Neutrophil (primary cell): Measurements from ENCODE around the gene ZNF653.
"Not testable (repeated sequence)": the region's sequence is repeated elsewhere in the genome, so short reads cannot be mapped to it uniquely, and the experiment has no call there.

ENCODE experiments used
- H3K27ac ChIP-seq: fragments of 200-600 bp; sonication (generic); 2 replicates; pipeline ENCODE4 v1.5.1; 2016; ENCODE audit warnings: mild to moderate bottlenecking, moderate library complexity
- H3K27me3 ChIP-seq: fragments of 200-600 bp; sonication (generic); 2 replicates; pipeline ENCODE4 v1.6.0; 2016; ENCODE audit warnings: mild to moderate bottlenecking
- H3K36me3 ChIP-seq: fragments of 200-600 bp; sonication (generic); 2 replicates; pipeline ENCODE4 v1.5.1; 2017
- H3K4me1 ChIP-seq, 2 experiments: fragments of 200-600 bp in 1 of 2; sonication (generic) in 1 of 2; 1 replicate in 1 of 2; 2 replicates in 1 of 2; pipeline versions ENCODE4 v1.5.1 to v1.6.1; 2013 to 2016; ENCODE audit warnings: low read depth in 1 of 2, low read length in 1 of 2, mild to moderate bottlenecking in 1 of 2, moderate library complexity in 1 of 2; ENCODE audit not compliant: control insufficient read depth in 1 of 2, insufficient read depth in 1 of 2
- H3K4me3 ChIP-seq, 2 experiments: fragments of 200-600 bp in 1 of 2; sonication (generic) in 1 of 2; 1 replicate in 1 of 2; 2 replicates in 1 of 2; pipeline ENCODE4 v1.5.1; 2013 to 2016; ENCODE audit warnings: low read depth in 1 of 2, low read length in 1 of 2, mild to moderate bottlenecking in 1 of 2, moderate library complexity in 1 of 2
- H3K9me3 ChIP-seq: fragments of 200-600 bp; sonication (generic); 2 replicates; pipeline ENCODE4 v1.5.1; 2016
- CTCF ChIP-seq: fragments of 200-600 bp; sonication (generic); IDR thresholded peaks from 2 replicates; pipeline ENCODE4 v1.5.1; 2016; ENCODE audit warnings: antibody characterized with exemption

Gene ZNF653

GRCh38 chr19:11458236-11458900 is 47.3 kb downstream of the ZNF653 start:
- no peak overlapping the region for H3K4me3 ChIP-seq
- no peak for TF ChIP-seq CTCF
- no peak overlapping the region for H3K27ac ChIP-seq
- no peaks in the 10 kb centered on the region for H3K36me3 ChIP-seq
- H3K9me3 ChIP-seq, result no peaks in the 10 kb centered on the region
- H3K4me1 ChIP-seq, result no peaks in the 10 kb centered on the region
- H3K27me3 ChIP-seq, result peaks cover 47% of the 10 kb centered on the region

- H3K36me3 ChIP-seq, result no peaks in the 10 kb centered on the region
- H3K4me1 ChIP-seq, result no peaks in the 10 kb centered on the region
- no peak for TF ChIP-seq CTCF
- H3K27ac ChIP-seq, result no peak overlapping the region
- no peak overlapping the region for H3K4me3 ChIP-seq
- peaks cover 53% of the 10 kb centered on the region for H3K27me3 ChIP-seq
- no peaks in the 10 kb centered on the region for H3K9me3 ChIP-seq
Measured at GRCh38 chr19:11457831-11458230, 47.8 kb downstream of the ZNF653 start.

GRCh38 chr19:11457115-11457514 is 48.5 kb downstream of the ZNF653 start:
- Histone ChIP-seq H3K27me3 (peaks cover 57% of the 10 kb centered on the region), H3K27ac (no peak overlapping the region), H3K9me3 (no peaks in the 10 kb centered on the region), H3K4me3 (no peak overlapping the region), H3K36me3 (no peaks in the 10 kb centered on the region), H3K4me1 (no peaks in the 10 kb centered on the region)
- no peak for TF ChIP-seq CTCF

GRCh38 chr19:11456659-11457058 is 49.0 kb downstream of the ZNF653 start:
- Histone ChIP-seq H3K4me3 (no peak overlapping the region), H3K27ac (no peak overlapping the region), H3K4me1 (no peaks in the 10 kb centered on the region), H3K27me3 (peaks cover 62% of the 10 kb centered on the region), H3K9me3 (no peaks in the 10 kb centered on the region), H3K36me3 (no peaks in the 10 kb centered on the region)
- no peak for TF ChIP-seq CTCF

GRCh38 chr19:11455233-11455554 is 50.4 kb downstream of the ZNF653 start:
- H3K9me3 ChIP-seq, H3K27ac ChIP-seq, H3K4me3 ChIP-seq, H3K4me1 ChIP-seq: not testable (repeated sequence)
- Histone ChIP-seq H3K27me3 (peaks cover 59% of the 10 kb centered on the region), H3K36me3 (peaks cover 10% of the 10 kb centered on the region)

GRCh38 chr19:11453468-11454341 is 51.9 kb downstream of the ZNF653 start:
- H3K9me3 ChIP-seq, result no peaks in the 10 kb centered on the region
- peaks cover 25% of the 10 kb centered on the region for H3K36me3 ChIP-seq
- no peak overlapping the region for H3K4me3 ChIP-seq
- H3K4me1 ChIP-seq, result no peaks in the 10 kb centered on the region
- no peak overlapping the region for H3K27ac ChIP-seq
- peaks cover 59% of the 10 kb centered on the region for H3K27me3 ChIP-seq
- no peak for TF ChIP-seq CTCF
